NOMO-1 treated with dmso at 0.1 percent for 144 hours (cell line): ENCODE measurements around the gene GPR161.
"Not testable (repeated sequence)": the region's sequence is repeated elsewhere in the genome, so short reads cannot be mapped to it uniquely, and the experiment has no call there.

Source experiments
- DNase-seq: peaks from one replicate; lab custom pipeline; 2025; ENCODE audit not compliant: unreplicated experiment; lab: John Stamatoyannopoulos, UW

GPR161 gene

GRCh38 chr1:168136709-168137514 is at the start of gene GPR161:
Gene GPR161 (minus strand): TSS chr1:168136930. CDS start chr1:168104850, 32,080 bp downstream.
- no peak for DNase-seq

DNA sequence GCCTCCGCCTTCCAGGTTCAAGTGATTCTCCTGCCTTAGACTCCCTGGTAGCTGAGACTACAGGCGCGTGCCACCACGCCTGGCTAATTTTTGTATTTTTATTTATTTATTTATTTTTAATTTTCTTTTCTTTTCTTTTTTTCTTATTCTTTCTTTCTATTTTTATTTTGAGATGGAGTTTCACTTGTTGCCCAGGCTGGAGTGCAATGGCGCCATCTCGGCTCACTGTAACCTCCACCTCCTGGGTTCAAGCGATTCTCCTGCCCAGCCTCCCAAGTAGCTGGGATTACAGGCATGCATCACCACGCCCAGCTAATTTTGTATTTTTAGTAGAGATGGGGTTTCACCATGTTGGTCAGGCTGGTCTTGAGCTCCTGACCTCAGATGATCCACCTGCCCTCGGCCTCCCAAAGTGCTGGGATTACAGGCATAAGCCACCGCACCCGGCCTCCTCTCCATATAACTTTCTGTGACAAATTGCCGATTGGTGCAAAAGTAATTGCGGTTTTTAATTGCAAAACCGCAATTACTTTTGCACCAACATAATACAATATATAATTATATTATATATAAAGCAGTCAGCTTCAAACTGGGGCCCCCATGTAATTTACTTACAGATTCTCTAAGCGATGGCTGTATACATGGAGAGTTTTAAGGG is 44.5 kb upstream of the GPR161 start:
- not testable (repeated sequence) for DNase-seq

- DNase-seq = no peak
Observed at GRCh38 chr1:168180148-168180524, 43.4 kb upstream of the GPR161 start.

DNA sequence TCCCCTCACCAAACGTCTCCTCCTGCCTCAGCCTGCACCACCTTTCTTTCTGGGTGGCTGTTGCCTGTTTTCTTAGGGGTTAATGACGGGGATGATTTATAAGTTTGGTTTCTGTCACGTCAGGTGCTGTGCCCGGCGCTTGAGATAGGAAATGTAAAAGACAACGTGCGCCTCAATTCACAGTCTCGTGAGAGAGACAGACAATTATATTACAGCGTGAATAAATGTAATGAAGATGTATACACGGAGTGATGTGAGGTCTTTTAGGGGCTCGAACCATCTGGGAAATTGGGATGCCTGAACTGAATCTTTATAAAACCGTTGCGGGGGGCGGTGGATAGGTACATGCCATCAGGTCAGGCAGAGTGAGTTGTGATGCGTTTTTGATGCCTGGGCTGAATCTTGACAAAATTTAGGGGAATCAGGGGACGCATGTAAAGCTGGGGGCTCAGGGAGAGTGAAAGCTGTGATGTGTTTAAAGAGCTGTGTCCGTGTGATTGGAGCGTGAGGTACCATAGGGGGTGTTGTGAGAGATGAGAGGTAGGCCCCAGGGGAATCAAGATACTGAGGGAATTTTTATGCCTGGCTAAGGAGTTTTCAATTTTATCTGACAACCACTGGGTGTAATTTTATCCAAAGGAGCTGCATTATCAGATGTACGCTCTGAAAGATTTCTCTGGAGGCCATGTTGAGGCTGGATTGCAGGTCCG is 42.9 kb upstream of the GPR161 start:
- DNase-seq = no peak

GRCh38 chr1:168178638-168179437 is 42.1 kb upstream of the GPR161 start, which contains the start of gene TIPRL:
Gene TIPRL (plus strand): TSS chr1:168178962. CDS start chr1:168179078, 116 bp downstream.
- peak; percentile 95 for DNase-seq

GRCh38 chr1:168178227-168178637 is 41.5 kb upstream of the GPR161 start:
- no peak for DNase-seq

DNA sequence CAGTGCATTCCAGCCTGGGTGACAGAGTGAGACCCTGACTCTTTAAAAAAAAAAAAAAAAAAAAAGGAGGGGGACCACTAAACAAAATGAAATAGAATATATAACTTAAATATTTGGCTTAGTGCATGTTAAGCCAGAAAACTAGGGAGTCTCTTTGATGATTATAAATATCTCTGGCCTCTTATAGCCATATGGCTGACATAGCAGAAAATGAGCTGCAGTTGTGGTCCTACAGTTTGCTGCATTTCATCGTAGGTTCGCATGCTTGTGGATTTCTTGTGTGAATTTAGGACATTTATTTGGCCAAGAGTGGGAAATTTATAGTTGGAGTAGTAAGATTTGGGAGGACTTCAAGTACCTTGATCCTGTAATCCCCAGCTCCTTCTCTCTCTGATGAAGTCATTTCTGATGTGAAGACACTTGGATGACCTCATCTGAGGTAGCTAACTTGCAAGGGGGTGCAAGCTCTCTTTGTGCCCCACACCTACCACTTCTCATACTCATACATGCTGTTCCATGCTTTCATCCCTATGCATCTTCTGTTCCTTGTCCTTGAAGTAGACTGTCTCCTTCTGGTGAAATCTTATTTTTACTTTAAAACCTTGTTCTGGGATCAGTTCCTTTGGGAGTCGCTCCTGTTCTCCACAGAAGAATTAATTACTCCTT is 35.7 kb upstream of the GPR161 start:
- DNase-seq = no peak

DNA sequence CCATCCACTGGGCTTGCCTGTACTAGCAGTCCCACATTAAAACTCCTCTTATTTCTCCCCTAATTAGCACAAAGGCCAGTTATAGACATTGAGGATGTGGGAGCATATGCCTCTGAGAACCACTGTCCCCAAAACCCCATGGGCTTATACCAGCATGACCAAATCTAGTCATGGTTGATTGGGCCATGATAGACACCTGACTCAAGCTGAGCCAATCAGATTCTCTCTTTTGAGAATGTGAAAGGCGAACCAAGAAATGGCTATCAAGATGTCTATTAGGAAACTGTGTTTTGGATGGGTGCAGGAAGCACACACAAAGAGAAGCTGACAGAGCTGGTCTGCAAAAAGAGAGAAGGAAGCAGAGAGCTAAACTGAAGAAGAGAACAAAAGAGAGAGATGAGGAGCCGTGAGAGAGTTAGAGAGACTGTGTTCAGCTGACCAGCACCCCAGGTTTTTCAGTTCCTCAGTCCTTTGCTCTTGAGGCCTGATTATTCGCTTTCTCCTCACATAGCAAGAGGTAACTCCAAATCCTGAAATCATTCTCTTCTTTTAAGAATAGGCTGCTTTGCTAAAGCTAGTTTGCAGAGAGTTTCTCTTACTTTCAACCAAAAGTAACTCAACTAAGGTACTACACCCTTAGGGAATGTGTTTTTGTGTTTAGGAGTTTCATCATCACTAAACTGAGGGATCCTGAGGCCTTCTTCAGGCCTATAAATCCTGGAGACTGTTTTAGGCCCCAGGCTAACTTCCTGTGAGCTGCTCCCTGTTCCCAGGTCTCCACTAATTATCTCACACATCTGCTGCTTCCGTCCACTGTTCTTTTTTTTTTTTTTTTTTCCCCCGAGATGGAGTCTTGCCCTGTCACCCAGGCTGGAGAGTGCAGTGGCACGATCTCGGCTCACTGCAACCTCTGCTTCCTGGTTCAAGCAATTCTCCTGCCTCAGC is 34.1 kb upstream of the GPR161 start:
- no peak for DNase-seq

DNA sequence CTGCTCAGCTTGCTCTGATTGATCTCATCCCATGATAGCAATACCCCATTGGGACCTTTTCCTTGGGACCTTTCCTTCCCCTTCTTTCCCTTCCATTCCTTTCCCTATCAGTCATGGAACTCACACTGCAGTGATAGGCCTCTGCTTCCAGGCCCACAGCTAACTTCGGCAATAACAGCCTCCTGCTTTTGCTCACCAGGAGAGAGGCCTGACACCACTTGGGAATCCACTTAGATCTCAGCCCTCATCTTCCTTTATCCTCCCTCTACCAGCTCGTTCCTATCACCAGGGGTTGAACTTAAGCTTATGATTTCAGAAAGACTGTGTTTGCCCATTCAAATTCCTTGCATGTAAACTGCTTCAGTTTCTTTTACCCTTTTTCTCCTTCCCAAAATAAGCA is 31.1 kb upstream of the GPR161 start:
- no peak for DNase-seq

GRCh38 chr1:168164771-168165170 is 28.0 kb upstream of the GPR161 start:
- no peak for DNase-seq

DNA sequence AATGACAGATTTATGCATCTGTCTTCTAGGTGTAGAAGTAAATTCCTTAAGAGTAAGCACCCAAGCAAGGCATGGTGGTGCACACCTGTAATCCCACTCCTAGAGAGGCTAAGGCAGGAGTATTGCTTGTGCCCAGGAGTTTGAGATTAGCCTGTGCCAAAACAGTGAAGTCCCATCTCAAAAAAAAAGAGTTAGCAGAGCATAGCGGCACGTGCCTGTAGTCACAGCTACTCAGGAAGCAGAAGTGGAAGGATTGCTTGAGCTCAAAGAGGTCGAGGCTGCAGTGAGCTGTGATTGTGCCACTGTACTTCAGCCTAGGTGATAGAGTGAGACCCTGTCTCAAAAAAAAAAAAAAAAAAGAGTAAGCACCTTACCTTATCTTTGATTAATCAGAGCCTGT is 26.9 kb upstream of the GPR161 start:
- DNase-seq = no peak

DNA sequence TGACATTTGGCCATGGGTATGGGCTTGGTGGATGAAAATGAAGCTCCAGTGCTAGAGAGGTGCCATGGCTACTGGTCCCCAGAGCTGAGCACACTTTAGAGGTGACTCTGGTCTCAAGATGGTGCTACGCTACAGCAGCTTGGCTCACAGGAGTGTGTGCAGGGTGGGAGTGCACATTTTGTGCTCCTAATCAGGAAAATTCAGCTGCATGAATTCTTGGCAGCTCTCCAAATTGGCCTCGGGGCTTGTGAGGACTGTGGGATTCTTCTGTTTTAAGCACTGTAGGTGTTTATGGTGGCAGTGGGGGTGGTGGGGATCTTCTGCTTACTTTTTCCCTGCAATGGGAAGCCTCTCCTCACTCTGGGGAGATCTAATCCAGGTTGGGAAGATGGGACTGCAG is 24.7 kb upstream of the GPR161 start:
- no peak for DNase-seq

DNA sequence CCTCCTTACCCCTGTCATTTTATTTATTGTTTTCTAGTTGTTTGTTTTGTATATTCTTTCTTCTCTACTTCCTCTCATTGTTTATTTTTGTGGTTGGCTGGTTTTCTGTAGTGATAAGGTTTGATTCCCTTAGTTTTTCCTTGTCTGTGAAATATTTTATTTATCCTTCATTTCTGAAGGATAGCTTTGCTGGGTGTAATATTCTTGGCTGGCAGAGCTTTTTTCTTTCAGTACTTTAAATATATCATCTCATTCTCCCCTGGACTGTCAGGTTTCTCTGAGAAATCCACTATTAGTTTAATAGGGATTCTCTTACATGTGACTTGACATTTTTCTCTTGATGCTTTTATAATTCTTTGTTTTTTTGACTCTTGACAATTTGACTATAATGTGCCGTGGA is 23.2 kb upstream of the GPR161 start:
- no peak for DNase-seq

GRCh38 chr1:168159251-168159650 is 22.5 kb upstream of the GPR161 start:
- no peak for DNase-seq

DNA sequence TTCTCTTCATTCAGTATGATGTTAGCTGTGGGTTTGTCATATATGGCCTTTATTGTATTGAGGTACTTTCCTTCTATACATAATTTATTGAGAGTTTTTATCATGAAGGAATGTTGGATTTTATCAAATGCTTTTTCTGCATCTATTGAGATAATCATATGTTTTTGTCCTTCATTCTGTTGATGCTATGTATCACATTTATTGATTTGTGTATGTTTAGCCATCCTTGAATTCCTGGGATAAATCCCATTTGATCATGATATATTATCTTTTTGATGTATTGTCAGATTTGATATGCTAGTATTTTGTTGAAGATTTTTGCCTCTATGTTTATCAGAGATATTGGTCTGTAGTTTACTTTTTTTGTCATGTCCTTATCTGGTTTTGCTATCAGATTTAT is 20.9 kb upstream of the GPR161 start:
- no peak for DNase-seq

DNA sequence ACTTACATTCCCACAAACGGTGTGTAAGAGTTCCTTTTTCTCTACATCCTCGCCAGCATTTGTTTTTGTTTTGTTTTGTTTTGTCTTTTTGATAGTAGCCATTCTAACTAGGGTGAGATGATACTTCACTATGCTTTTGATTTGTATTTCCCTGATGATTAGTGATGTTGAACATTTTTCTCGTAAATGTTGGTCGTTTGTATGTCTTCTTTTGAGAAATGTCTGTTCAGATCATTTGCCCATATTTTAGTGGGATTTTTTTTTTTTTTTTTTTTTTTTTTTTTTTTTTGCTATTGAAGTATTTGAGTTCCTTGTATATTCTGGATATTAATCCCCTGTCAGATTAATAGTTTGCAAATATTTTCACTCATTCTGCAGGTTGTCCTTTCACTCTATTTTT is 19.2 kb upstream of the GPR161 start:
- DNase-seq = no peak

GRCh38 chr1:168154707-168155106 is 18.0 kb upstream of the GPR161 start:
- not testable (repeated sequence) for DNase-seq

DNA sequence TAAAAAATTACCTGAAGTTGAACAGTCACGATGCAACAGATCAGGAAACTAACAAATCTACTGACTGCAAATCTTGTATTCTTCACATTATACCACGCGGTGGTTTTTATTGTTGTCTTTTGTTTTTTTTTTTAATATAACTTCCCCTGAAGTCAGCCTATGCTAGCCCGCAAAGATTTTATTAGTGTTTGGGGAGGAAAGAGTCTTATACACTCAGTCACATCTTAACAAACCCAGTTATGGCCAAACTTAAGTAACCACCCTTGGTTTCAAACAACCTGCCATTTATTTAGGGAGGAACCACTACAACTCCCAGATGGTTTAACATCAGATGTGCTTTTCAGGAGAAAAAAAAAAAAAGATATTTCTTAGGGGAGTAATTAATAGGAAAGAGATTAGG is 15.2 kb upstream of the GPR161 start:
- no peak for DNase-seq

DNA sequence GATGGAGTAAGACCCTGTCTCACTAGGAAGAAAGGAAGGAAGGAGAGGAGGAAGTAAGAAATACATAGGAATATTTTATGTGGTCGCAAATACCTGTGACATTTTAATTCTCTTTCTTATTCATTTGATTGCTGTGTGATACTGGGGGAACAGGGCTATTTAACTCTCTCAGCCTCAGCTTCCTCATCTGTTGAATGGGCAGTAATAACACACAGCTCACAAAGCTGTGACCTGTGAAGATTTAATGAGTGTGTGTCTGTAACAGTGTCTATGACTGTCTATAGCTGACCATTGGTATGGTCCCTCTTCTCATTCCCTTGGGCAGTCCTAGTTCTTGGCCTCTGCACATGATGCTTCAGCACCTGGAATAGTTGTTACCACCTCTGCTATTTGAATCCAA is 13.6 kb upstream of the GPR161 start:
- DNase-seq = no peak
